Colonic mucosa (tissue), 4 donors: ENCODE data around the gene ACOXL. TPM values are rescaled to one million over a fixed set of nuclear protein-coding genes. Genes with fewer than 3 reads are reported as not detected.

ENCODE experiments used
- DNase-seq: peaks from one replicate; pipeline ENCODE4 v3.0.0-alpha.2; 2020
- H3K27ac ChIP-seq: fragments of 200-600 bp; one replicate; pipeline ENCODE4 v1.8.0; 2021
- H3K27me3 ChIP-seq: fragments of 200-600 bp; one replicate; pipeline ENCODE4 v1.8.0; 2021
- H3K36me3 ChIP-seq: fragments of 200-600 bp; one replicate; pipeline ENCODE4 v1.8.0; 2021
- H3K4me1 ChIP-seq: fragments of 200-600 bp; one replicate; pipeline ENCODE4 v1.8.0; 2021; ENCODE audit warnings: mild to moderate bottlenecking
- H3K4me3 ChIP-seq: fragments of 200-600 bp; one replicate; pipeline ENCODE4 v1.8.0; 2021
- H3K9ac ChIP-seq, 2 donors: one replicate each; pipeline ENCODE4 v1.7.0; 2013; ENCODE audit warnings: control low read depth in 2 of 2, low read depth in 2 of 2, low read length in 2 of 2
- H3K9me3 ChIP-seq: fragments of 200-600 bp; one replicate; pipeline ENCODE4 v1.8.0; 2021
- CTCF ChIP-seq: fragments of 200-600 bp; IDR thresholded peaks from one replicate; pipeline ENCODE4 v1.8.0; 2022; ENCODE audit warnings: antibody characterized with exemption, mild to moderate bottlenecking
- intact Hi-C: fragments of 100-400 bp; cut with DNase I; formaldehyde crosslinking; loops from one replicate; pipeline ENCODE4 v1.14.1; 2022
- total RNA-seq, 2 donors: library from RNA; stranded (reverse); fragmentation: NEBNext Ultra II Directional in 1 of 2; extraction: Animal tissue kit (Norgen Biotek cat#: 25700) in 1 of 2; gene quantifications; one replicate each; pipeline ENCODE4 v1.2.1, GENCODE V29; 2021
- donor health status: healthy.
- donor health status: DM: no; HTN: no; CAD: no.
- donor health status: DM: no; HTN: no; CAD: no.

ACOXL gene
- total RNA-seq, 2 donors from 2014 or later = 0.32 to 0.82 TPM

- no peak for DNase-seq
- Histone ChIP-seq H3K36me3 (no peaks in the 10 kb centered on the region), H3K4me1 (no peaks in the 10 kb centered on the region), H3K27ac (no peak overlapping the region), H3K9me3 (no peaks in the 10 kb centered on the region), H3K4me3 (no peak overlapping the region), H3K27me3 (no peaks in the 10 kb centered on the region), H3K9ac (no peak overlapping the region)
- intact Hi-C loops = no loop called here
- no peak for TF ChIP-seq CTCF
These were observed 201.0 kb downstream of the ACOXL start for GRCh38 chr2:110933420-110933819.

GRCh38 chr2:110934948-110935347, 202.6 kb downstream of the ACOXL start:
- TF ChIP-seq CTCF = no peak
- H3K27me3 ChIP-seq = no peaks in the 10 kb centered on the region
- intact Hi-C loops = no loop called here
- no peaks in the 10 kb centered on the region for H3K4me1 ChIP-seq
- H3K36me3 ChIP-seq = no peaks in the 10 kb centered on the region
- no peak for DNase-seq
- H3K27ac ChIP-seq = no peak overlapping the region
- H3K9me3 ChIP-seq = no peaks in the 10 kb centered on the region
- no peak overlapping the region for H3K9ac ChIP-seq
- no peak overlapping the region for H3K4me3 ChIP-seq

GRCh38 chr2:110940376-110940910, 208.1 kb downstream of the ACOXL start:
- intact Hi-C loops = no loop called here
- no peaks in the 10 kb centered on the region for H3K36me3 ChIP-seq
- TF ChIP-seq CTCF = no peak
- H3K4me1 ChIP-seq = no peaks in the 10 kb centered on the region
- H3K9me3 ChIP-seq = no peaks in the 10 kb centered on the region
- H3K9ac ChIP-seq = no peak overlapping the region
- H3K27me3 ChIP-seq = no peaks in the 10 kb centered on the region
- no peak for DNase-seq
- H3K4me3 ChIP-seq = no peak overlapping the region
- no peak overlapping the region for H3K27ac ChIP-seq

- Histone ChIP-seq H3K4me3 (no peak overlapping the region), H3K36me3 (no peaks in the 10 kb centered on the region), H3K9me3 (no peaks in the 10 kb centered on the region), H3K4me1 (no peaks in the 10 kb centered on the region), H3K27ac (no peak overlapping the region), H3K27me3 (no peaks in the 10 kb centered on the region), H3K9ac (no peak overlapping the region)
- DNase-seq = no peak
- intact Hi-C loops = no loop called here
- no peak for TF ChIP-seq CTCF
These were observed 208.9 kb downstream of the ACOXL start for GRCh38 chr2:110941226-110941625.

GRCh38 chr2:110943070-110943634, 210.8 kb downstream of the ACOXL start:
- DNase-seq = no peak
- Histone ChIP-seq H3K9me3 (no peaks in the 10 kb centered on the region), H3K4me1 (no peaks in the 10 kb centered on the region), H3K4me3 (no peak overlapping the region), H3K27me3 (no peaks in the 10 kb centered on the region), H3K9ac (no peak overlapping the region), H3K27ac (no peak overlapping the region), H3K36me3 (no peaks in the 10 kb centered on the region)
- intact Hi-C loops = no loop called here
- no peak for TF ChIP-seq CTCF
